Epithelial cell of proximal tubule (primary cell): Measurements from ENCODE around the gene ESPNL. TPM values are rescaled to one million over a fixed set of nuclear protein-coding genes. Genes with fewer than 3 reads are reported as not detected.

Experiments used
- DNase-seq: peaks from one replicate; pipeline ENCODE4 v3.0.0-alpha.2; 2011; ENCODE audit warnings: low read depth
- H3K4me3 ChIP-seq: 2 replicates; pipeline ENCODE4 v1.5.1; 2011; ENCODE audit warnings: low read depth, mild to moderate bottlenecking, low read length
- total RNA-seq: library from RNA; depleted of rRNA; stranded (reverse); fragments of >200 nt; gene quantifications from 2 replicates; pipeline ENCODE4 v1.2.3, GENCODE V29; 2015
- TF ChIP-seq, protein P1 (sequence below): conservative IDR thresholded peaks from 2 replicates; pipeline ENCODE4 v1.5.1; 2012; ENCODE audit warnings: low read depth, mild to moderate bottlenecking, low read length

ESPNL gene
- total RNA-seq, 1 donor from 2014 or later: 2.7 TPM

DNA sequence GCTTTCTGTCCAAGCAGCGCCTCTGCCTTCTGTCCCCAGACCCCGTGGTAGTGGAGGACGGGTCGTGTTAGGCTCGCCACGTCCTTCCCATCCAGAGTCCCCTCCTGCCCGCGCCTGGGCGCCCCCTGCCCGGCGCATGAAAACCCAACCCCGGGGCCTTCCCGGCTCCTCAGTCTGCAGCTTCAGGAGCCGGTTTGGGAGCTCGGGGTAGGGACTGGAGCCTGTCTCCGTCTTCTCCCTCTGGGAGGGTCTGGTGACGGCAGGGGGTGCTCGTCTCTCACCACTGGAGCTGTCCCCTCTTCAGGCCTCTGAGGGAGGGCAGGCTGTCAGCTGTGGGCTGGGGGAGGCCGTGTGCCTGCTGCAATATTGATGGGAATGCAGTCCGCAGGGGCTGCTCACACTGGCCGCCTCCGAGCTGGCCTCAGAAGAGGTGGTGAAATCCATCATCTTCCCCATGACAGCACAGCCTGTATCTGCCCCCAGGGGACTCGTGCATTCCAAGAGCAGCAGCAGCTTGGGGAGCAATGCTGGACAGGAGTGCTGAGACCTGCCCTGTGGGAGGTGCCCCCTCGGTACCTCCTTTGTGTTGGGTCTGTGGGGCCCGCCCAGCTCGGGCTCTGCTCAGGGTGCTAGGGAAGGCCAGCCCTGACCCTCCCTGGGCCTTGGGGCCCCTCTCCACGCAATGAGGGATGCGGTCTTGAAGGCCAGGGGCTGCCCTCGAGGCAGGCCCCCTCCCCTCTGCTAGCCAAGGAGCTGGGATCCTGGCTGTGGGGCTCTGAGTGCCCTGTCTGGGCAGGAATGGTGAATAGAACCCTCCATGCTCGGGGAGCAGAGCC lies 20.5 kb downstream of the ESPNL start:
- DNase-seq: no peak
- TF ChIP-seq, protein P1, sequence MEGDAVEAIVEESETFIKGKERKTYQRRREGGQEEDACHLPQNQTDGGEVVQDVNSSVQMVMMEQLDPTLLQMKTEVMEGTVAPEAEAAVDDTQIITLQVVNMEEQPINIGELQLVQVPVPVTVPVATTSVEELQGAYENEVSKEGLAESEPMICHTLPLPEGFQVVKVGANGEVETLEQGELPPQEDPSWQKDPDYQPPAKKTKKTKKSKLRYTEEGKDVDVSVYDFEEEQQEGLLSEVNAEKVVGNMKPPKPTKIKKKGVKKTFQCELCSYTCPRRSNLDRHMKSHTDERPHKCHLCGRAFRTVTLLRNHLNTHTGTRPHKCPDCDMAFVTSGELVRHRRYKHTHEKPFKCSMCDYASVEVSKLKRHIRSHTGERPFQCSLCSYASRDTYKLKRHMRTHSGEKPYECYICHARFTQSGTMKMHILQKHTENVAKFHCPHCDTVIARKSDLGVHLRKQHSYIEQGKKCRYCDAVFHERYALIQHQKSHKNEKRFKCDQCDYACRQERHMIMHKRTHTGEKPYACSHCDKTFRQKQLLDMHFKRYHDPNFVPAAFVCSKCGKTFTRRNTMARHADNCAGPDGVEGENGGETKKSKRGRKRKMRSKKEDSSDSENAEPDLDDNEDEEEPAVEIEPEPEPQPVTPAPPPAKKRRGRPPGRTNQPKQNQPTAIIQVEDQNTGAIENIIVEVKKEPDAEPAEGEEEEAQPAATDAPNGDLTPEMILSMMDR: no peak
- H3K4me3 ChIP-seq: no peak overlapping the region

DNA sequence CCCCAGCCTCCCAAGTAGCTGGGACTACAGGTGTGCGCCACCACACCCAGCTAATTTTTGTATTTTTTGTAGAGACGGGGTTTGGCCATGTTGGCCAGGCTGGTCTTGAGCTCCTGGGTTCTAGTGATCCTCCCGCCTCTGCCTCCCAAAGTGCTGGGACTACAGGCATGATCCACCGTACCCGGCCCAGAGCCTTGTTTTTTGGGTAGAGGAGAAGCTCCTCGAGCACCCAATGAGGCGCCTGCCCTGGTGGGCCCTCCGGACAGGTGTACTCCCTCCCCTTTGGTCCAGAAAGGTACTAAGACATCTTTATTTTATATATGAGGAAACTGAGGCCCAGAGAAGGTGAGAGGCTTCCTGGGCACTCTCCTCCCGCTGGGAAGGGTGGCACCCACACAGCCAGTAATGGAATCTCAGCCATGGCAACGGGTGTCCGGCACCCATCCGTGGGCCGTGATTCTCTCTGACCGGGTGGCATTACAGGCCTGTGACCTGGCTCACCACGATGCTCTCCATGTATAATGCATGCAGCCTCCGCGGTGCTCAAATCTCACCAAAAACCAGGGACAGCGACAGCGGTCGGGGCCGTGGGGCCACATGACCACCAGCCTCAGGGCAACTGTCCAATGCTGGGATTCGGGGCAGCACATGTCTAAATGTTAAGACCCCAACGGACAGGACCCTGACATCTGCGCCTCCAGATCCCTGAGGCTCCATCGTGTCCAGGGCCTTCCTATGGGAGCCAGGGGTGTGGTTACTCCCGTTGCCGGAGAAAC lies 21.6 kb downstream of the ESPNL start:
- DNase-seq: no peak
- H3K4me3 ChIP-seq: no peak overlapping the region
- TF ChIP-seq, protein P1: no peak

DNA sequence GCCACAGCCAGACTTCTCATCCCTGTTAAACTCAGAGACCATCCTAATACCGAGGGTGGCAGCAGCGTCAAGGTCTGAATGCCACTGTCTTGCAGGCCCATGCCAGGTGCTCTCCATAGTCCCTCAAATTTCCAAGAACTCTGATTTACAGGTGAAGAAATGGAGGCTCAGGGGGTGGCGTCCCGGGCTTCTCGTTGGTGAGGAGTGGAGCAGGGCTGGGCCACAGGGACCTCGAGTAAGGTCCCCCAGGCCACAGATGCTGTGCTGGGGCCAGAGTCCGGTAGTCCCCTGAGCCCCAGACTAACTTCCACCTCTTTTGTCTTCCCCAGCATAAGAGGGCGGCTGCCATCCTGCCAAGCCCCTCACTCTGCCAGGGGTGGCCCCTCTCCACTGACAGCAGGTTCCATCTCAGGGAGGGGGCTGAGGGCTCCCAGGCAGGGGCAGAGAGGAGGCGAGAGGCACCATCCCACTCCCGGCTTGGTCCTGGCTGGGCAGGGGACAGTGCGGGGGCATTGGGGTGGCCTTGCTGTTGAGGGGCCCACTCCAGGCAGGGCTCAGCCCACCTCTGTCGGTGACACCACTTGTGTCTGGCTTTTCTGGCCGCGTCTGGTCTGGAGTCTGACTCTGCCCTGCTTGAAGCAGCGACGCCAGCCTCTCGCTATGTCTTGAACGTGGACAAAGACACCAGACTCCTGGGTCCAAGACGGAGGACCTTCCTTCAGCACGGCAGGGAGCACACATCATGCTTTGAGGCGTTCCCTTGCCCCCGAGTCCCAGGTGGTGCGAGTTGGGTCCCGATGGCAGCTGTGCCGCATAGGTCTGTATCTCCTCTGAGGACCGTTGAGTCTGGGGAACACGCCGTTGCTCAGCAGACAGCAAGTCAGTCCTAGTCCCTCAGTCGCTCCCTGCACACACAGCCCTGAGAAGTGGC lies 22.4 kb downstream of the ESPNL start:
- no peak overlapping the region for H3K4me3 ChIP-seq
- TF ChIP-seq, protein P1: no peak
- no peak for DNase-seq

DNA sequence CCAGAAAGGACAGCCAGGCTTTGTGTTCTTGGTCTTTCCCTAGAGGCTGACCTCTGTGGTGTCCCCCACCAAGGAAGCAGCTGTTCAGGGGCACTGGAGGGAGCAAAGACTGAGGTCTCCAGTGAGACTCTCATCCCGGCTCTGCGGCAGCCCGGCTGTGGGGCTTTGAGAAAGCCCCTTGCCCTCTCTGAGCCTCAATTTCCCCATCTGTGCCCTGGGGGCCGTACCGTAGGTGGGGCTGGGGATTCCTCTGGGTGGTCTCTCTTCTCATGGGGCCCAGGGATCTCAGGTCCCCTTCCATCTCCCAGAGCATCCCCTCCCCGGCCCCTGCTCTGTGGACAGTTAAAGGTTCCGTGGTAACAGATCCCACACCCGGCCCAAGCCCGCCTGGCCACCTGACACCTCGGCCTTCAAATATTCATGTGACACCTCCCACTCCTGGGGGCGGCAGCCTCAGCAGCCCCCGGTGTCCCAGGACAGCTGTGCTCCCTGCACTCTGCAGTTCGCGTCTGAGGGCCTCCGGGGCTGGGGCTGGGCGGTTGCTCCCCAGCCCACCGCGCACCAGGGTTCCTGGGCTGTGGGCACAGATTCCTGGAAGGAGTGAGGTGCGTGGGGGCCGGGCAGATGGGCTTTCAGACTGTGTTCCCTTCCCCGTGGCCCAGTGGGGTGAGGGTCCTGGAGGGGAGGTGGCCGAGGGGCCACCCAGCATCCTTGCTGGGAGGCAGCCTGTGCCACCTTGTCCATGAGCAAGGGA lies 23.3 kb downstream of the ESPNL start:
- TF ChIP-seq, protein P1: no peak
- no peak overlapping the region for H3K4me3 ChIP-seq
- no peak for DNase-seq

DNA sequence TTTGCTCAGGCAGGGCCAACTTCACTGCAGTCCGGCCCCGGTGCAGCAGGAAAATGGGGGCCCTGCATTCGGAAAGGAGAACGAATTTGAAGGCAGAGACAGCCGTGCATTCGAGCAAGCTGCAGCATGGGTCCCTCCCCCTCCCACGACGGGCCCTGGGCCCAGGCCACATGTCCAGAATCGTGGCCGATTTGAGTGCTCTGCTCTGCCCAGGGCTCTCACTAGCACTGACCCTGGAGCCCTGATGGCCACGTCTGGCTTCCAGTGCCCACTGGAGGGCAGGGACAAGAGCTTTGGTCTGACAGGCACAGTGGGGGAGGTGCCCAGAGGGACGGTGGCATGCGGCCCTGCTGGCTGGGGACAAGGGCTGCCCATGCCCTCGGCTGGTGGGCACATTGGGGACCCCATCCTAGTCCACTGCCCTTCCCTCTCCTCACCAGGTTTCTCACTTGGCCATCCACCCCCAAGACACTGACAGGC lies 23.9 kb downstream of the ESPNL start:
- no peak overlapping the region for H3K4me3 ChIP-seq
- DNase-seq: no peak
- TF ChIP-seq, protein P1: no peak
